ENCODE measurements around the gene TFAP2C.
A peak's percentile ranks its signal among the peaks of the same experiment; 100 is the strongest.

The TFAP2C gene

GRCh38 chr20:56624786-56625681 lies 4.1 kb upstream of the TFAP2C start:
- in situ Hi-C loops (cut with MboI; ENCODE audit: low pct_unique_long_range_greater_than_20kb, low sequenced_read_pairs, unreplicated experiment) = no loop called here
- no peak for DNase-seq (ENCODE audit: low spot score)
- TF ChIP-seq CTCF (IDR thresholded peaks at IDR 0.05; ENCODE audit: extremely low read depth, insufficient read depth, missing control alignments) = no peak

GRCh38 chr20:56625837-56626236 lies 3.3 kb upstream of the TFAP2C start:
- no peak for DNase-seq (ENCODE audit: low spot score)
- TF ChIP-seq CTCF (IDR thresholded peaks at IDR 0.05; ENCODE audit: extremely low read depth, insufficient read depth, missing control alignments) = no peak
- in situ Hi-C loops (cut with MboI; ENCODE audit: low pct_unique_long_range_greater_than_20kb, low sequenced_read_pairs, unreplicated experiment) = no loop called here

GRCh38 chr20:56626367-56627121 lies 2.6 kb upstream of the TFAP2C start:
- TF ChIP-seq CTCF (IDR thresholded peaks at IDR 0.05; ENCODE audit: extremely low read depth, insufficient read depth, missing control alignments) = no peak
- in situ Hi-C loops (cut with MboI; ENCODE audit: low pct_unique_long_range_greater_than_20kb, low sequenced_read_pairs, unreplicated experiment) = no loop called here
- DNase-seq (ENCODE audit: low spot score) = peak; percentile 58

GRCh38 chr20:56627122-56628014 lies 1.7 kb upstream of the TFAP2C start:
- DNase-seq (ENCODE audit: low spot score) = peak; percentile 42
- in situ Hi-C loops (cut with MboI; ENCODE audit: low pct_unique_long_range_greater_than_20kb, low sequenced_read_pairs, unreplicated experiment) = no loop called here

GRCh38 chr20:56628015-56628872 lies 862 bp upstream of the TFAP2C start:
- no peak for TF ChIP-seq CTCF (IDR thresholded peaks at IDR 0.05; ENCODE audit: extremely low read depth, insufficient read depth, missing control alignments)
- in situ Hi-C loops (cut with MboI; ENCODE audit: low pct_unique_long_range_greater_than_20kb, low sequenced_read_pairs, unreplicated experiment) = no loop called here
- DNase-seq (ENCODE audit: low spot score) = peak; percentile 52

More at GRCh38 chr20:56627122-56628014, 1.7 kb upstream of the TFAP2C start:
- no peak for TF ChIP-seq CTCF (IDR thresholded peaks at IDR 0.05; ENCODE audit: extremely low read depth, insufficient read depth, missing control alignments)
